GM10248 (cell line): Measurements from ENCODE around the gene CTSZ.

Experiments used
- CTCF ChIA-PET: fragments of 300-600 bp; sonication (Branson Sonifier 250); formaldehyde crosslinking; extraction: SDS; loops from one replicate; lab custom pipeline; 2021; ENCODE audit warnings: antibody characterized with exemption; lab: Yijun Ruan, JAX
- POLR2A ChIA-PET: fragments of 350-650 bp; sonication (Branson Sonifier 250); formaldehyde crosslinking; extraction: SDS; loops from one replicate; lab custom pipeline; 2020; ENCODE audit warnings: antibody characterized with exemption; lab: Yijun Ruan, JAX
- DNase-seq: peaks from one replicate; pipeline ENCODE4 v3.0.0; 2012; ENCODE audit errors: extremely low spot score
- TF ChIP-seq, protein P1 (sequence below): IDR thresholded peaks from 2 replicates; pipeline ENCODE4 v1.5.1; 2012; ENCODE audit warnings: mild to moderate bottlenecking, low read depth; ENCODE audit errors: extremely low read depth, missing control alignments, control extremely low read depth

Gene CTSZ

GRCh38 chr20:58975353-58975752 is 31.7 kb downstream of the CTSZ start:
- no peak for DNase-seq
- POLR2A ChIA-PET, result no interaction called here
- CTCF ChIA-PET, result interaction anchor here (1.5 to 1.7 kb wide), 2 partner anchors 72 to 75 kb away, joined by 3 to 4 read pairs; no protein-coding TSS in a partner anchor
- TF ChIP-seq, protein P1, sequence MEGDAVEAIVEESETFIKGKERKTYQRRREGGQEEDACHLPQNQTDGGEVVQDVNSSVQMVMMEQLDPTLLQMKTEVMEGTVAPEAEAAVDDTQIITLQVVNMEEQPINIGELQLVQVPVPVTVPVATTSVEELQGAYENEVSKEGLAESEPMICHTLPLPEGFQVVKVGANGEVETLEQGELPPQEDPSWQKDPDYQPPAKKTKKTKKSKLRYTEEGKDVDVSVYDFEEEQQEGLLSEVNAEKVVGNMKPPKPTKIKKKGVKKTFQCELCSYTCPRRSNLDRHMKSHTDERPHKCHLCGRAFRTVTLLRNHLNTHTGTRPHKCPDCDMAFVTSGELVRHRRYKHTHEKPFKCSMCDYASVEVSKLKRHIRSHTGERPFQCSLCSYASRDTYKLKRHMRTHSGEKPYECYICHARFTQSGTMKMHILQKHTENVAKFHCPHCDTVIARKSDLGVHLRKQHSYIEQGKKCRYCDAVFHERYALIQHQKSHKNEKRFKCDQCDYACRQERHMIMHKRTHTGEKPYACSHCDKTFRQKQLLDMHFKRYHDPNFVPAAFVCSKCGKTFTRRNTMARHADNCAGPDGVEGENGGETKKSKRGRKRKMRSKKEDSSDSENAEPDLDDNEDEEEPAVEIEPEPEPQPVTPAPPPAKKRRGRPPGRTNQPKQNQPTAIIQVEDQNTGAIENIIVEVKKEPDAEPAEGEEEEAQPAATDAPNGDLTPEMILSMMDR, result no peak

DNA sequence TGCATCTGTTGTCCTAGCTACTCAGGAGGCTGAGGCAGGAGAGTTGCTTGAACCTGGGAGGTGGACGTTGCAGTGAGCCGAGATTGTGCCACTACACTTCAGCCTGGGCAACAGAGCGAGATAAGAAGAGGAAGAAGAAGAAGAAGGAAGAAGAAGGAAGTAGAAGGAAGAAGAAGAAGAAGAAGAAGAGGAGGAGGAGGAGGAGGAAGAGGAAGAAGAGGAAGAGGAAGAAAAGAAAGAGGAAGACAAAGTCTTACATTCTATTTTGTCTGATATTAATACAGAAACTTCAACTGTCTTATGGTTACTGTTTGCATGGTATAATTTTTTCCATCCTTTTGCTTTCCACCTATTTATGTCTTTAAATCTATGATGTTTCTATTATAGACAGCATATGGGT is 33.2 kb downstream of the CTSZ start:
- ChIA-PET POLR2A (no interaction called here), CTCF (no interaction called here)
- TF ChIP-seq, protein P1, result no peak
- DNase-seq, result no peak

- ChIA-PET POLR2A (no interaction called here), CTCF (no interaction called here)
- TF ChIP-seq, protein P1, result no peak
- no peak for DNase-seq
Observed at GRCh38 chr20:58973179-58973578, 33.9 kb downstream of the CTSZ start.

- CTCF ChIA-PET, result interaction anchor here (1.2 to 1.6 kb wide), 3 partner anchors 9 to 101 kb away, joined by 3 to 4 read pairs (median 3); no protein-coding TSS in a partner anchor
- TF ChIP-seq, protein P1, result no peak
- POLR2A ChIA-PET, result no interaction called here
- no peak for DNase-seq
Observed at GRCh38 chr20:58971429-58971828, 35.6 kb downstream of the CTSZ start.

DNA sequence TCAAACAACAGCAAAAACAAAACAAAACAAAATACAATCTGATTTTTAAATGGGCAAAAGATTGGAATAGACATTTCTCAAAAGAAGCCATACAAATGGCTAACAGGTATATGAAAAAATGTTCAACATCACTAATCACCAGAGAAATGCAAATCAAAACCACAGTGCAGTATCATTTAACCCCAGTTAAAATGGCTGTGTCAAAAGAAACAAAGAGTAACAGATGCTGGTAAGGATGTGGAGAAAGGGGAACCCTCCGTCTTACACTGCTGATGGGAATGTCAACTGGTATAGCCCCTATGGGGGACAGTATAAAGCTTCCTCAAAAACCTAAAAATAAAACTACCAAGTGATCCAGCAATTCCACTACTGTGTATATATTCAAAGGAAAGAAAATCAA is 36.9 kb downstream of the CTSZ start:
- ChIA-PET POLR2A (no interaction called here), CTCF (no interaction called here)
- TF ChIP-seq, protein P1, result no peak
- DNase-seq, result no peak

DNA sequence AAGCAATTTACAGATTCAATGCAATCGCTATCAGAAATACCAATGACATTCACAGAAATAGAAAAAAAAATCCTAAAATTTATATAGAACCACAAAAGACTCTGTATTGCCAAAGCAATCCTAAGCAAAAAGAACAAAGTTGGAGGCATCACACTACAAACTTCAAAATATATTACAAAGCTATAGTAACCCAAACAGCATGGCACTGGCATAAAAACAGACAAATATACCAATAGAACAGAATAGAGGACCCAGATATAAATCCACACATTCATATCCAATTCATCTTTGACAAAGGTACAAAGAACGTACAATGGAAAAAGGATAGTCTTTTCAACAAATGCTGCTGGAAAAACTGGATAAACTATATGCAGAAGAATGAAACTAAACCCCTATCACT is 37.6 kb downstream of the CTSZ start:
- CTCF ChIA-PET, result no interaction called here
- POLR2A ChIA-PET, result no interaction called here
- no peak for DNase-seq
- TF ChIP-seq, protein P1, result no peak
